H1 (cell line): ENCODE data around the gene CCDC197. TPM values are rescaled to one million over a fixed set of nuclear protein-coding genes. Genes with fewer than 3 reads are reported as not detected.

Experiments
- CEBPB ChIP-seq: IDR thresholded peaks from 2 replicates; pipeline ENCODE4 v1.6.1; 2012; ENCODE audit warnings: low read depth, low read length
- CHD1 ChIP-seq: IDR thresholded peaks from 2 replicates; pipeline ENCODE4 v1.6.1; 2012; ENCODE audit warnings: low read depth, low read length, improper control_type of control experiment
- CHD2 ChIP-seq: IDR thresholded peaks from 2 replicates; pipeline ENCODE4 v1.6.1; 2012; ENCODE audit warnings: low read length, improper control_type of control experiment
- EP300 ChIP-seq, 2 experiments: IDR thresholded peaks; 1 replicate in 1 of 2; 2 replicates in 1 of 2; pipeline ENCODE4 v1.6.1; 2011 to 2012; ENCODE audit warnings: low read depth in 2 of 2, low read length in 2 of 2, mild to moderate bottlenecking in 2 of 2, borderline replicate concordance in 1 of 2, inconsistent platforms in 1 of 2, moderate library complexity in 1 of 2
- GABPA ChIP-seq: IDR thresholded peaks from 2 replicates; pipeline ENCODE4 v1.6.1; 2011; ENCODE audit warnings: mild to moderate bottlenecking, low read length, moderate library complexity, borderline replicate concordance; ENCODE audit not compliant: insufficient read depth
- GTF2F1 ChIP-seq: IDR thresholded peaks from 2 replicates; pipeline ENCODE4 v1.6.1; 2012; ENCODE audit warnings: low read depth, low read length, improper control_type of control experiment, borderline replicate concordance
- SIX5 ChIP-seq: IDR thresholded peaks from 2 replicates; pipeline ENCODE4 v1.6.1; 2011; ENCODE audit warnings: mild to moderate bottlenecking, low read depth, low read length
- SP2 ChIP-seq: IDR thresholded peaks from 2 replicates; pipeline ENCODE4 v1.6.1; 2012; ENCODE audit warnings: mild to moderate bottlenecking, low read length, inconsistent platforms
- SP4 ChIP-seq: IDR thresholded peaks from 2 replicates; pipeline ENCODE4 v1.6.1; 2012; ENCODE audit warnings: low read length, inconsistent platforms
- TAF1 ChIP-seq: IDR thresholded peaks from 2 replicates; pipeline ENCODE4 v1.6.1; 2011; ENCODE audit warnings: mild to moderate bottlenecking, low read depth, low read length
- ZNF274 ChIP-seq: IDR thresholded peaks from 2 replicates; pipeline ENCODE4 v1.7.0; 2012; ENCODE audit warnings: low read length, borderline replicate concordance; ENCODE audit errors: extremely low read depth
- polyA plus RNA-seq, 7 experiments: library from polyadenylated mRNA; depleted of rRNA in 3 of 7; stranded (reverse) in 5 of 7; unstranded in 2 of 7; fragments of >200 nt in 5 of 7; fragments of 200-250 nt in 2 of 7; gene quantifications; 1 replicate in 5 of 7; 2 replicates in 1 of 7; 4 replicates in 1 of 7; pipeline versions ENCODE4 v1.2.1 to v1.2.3, GENCODE V29; 2011 to 2013; ENCODE audit warnings: missing spikeins in 2 of 7, mixed read lengths in 2 of 7
- total RNA-seq: library from RNA; stranded (reverse); fragmentation: NEBNext Ultra II Directional; extraction: Animal tissue kit (Norgen Biotek cat#: 25700); gene quantifications from 2 replicates; pipeline ENCODE4 v1.2.1, GENCODE V29; 2021
- TF ChIP-seq, protein P1 (sequence below): fragments of 300-600 bp; sonication (generic); IDR thresholded peaks from 2 replicates; pipeline ENCODE4 v1.7.1; 2012; ENCODE audit warnings: low read length, moderate library complexity, mild to moderate bottlenecking, inconsistent platforms; ENCODE audit not compliant: insufficient replicate concordance

CCDC197 gene
- total and polyA plus RNA-seq, 2 of the 8 experiments (the other 6 are each of a cell fraction or from before 2014, with no cell fraction given): not detected

DNA sequence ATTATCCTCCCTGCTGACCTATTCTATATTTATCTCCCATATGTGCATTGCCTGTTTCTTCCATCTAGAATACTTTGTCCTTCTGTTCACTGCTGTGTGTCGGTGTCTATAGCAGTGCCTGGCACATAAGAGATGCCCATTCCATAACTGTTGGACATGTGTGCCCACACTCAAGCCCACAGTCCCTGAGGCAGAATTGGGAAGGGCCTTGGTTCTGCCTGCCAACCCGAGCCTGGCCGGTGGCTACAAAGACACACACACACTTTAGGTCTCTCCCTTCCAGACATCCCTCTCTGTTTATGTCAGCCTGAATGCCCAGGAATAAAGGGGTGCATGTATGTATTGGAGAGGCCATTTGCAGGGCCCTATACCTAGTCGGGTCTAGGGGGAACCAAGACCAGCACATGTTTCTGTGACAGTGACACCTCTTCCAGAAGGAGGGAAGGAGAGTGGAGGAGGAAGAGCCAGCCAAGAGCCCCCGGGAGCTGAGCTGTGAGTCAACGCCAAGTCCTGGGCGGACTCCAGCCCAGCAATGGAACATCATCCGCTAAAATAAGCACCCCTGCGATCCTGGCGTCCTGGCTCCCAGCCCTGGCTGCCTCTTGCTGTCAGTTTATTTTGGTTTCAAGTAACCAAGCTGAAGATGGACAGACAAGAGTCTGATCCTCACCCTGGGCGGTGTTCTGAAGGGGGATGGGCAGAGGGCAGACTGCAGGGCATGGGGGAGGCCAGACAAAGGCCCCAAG is 16.5 kb upstream of the CCDC197 start (continued):
- TF ChIP-seq, protein P1, sequence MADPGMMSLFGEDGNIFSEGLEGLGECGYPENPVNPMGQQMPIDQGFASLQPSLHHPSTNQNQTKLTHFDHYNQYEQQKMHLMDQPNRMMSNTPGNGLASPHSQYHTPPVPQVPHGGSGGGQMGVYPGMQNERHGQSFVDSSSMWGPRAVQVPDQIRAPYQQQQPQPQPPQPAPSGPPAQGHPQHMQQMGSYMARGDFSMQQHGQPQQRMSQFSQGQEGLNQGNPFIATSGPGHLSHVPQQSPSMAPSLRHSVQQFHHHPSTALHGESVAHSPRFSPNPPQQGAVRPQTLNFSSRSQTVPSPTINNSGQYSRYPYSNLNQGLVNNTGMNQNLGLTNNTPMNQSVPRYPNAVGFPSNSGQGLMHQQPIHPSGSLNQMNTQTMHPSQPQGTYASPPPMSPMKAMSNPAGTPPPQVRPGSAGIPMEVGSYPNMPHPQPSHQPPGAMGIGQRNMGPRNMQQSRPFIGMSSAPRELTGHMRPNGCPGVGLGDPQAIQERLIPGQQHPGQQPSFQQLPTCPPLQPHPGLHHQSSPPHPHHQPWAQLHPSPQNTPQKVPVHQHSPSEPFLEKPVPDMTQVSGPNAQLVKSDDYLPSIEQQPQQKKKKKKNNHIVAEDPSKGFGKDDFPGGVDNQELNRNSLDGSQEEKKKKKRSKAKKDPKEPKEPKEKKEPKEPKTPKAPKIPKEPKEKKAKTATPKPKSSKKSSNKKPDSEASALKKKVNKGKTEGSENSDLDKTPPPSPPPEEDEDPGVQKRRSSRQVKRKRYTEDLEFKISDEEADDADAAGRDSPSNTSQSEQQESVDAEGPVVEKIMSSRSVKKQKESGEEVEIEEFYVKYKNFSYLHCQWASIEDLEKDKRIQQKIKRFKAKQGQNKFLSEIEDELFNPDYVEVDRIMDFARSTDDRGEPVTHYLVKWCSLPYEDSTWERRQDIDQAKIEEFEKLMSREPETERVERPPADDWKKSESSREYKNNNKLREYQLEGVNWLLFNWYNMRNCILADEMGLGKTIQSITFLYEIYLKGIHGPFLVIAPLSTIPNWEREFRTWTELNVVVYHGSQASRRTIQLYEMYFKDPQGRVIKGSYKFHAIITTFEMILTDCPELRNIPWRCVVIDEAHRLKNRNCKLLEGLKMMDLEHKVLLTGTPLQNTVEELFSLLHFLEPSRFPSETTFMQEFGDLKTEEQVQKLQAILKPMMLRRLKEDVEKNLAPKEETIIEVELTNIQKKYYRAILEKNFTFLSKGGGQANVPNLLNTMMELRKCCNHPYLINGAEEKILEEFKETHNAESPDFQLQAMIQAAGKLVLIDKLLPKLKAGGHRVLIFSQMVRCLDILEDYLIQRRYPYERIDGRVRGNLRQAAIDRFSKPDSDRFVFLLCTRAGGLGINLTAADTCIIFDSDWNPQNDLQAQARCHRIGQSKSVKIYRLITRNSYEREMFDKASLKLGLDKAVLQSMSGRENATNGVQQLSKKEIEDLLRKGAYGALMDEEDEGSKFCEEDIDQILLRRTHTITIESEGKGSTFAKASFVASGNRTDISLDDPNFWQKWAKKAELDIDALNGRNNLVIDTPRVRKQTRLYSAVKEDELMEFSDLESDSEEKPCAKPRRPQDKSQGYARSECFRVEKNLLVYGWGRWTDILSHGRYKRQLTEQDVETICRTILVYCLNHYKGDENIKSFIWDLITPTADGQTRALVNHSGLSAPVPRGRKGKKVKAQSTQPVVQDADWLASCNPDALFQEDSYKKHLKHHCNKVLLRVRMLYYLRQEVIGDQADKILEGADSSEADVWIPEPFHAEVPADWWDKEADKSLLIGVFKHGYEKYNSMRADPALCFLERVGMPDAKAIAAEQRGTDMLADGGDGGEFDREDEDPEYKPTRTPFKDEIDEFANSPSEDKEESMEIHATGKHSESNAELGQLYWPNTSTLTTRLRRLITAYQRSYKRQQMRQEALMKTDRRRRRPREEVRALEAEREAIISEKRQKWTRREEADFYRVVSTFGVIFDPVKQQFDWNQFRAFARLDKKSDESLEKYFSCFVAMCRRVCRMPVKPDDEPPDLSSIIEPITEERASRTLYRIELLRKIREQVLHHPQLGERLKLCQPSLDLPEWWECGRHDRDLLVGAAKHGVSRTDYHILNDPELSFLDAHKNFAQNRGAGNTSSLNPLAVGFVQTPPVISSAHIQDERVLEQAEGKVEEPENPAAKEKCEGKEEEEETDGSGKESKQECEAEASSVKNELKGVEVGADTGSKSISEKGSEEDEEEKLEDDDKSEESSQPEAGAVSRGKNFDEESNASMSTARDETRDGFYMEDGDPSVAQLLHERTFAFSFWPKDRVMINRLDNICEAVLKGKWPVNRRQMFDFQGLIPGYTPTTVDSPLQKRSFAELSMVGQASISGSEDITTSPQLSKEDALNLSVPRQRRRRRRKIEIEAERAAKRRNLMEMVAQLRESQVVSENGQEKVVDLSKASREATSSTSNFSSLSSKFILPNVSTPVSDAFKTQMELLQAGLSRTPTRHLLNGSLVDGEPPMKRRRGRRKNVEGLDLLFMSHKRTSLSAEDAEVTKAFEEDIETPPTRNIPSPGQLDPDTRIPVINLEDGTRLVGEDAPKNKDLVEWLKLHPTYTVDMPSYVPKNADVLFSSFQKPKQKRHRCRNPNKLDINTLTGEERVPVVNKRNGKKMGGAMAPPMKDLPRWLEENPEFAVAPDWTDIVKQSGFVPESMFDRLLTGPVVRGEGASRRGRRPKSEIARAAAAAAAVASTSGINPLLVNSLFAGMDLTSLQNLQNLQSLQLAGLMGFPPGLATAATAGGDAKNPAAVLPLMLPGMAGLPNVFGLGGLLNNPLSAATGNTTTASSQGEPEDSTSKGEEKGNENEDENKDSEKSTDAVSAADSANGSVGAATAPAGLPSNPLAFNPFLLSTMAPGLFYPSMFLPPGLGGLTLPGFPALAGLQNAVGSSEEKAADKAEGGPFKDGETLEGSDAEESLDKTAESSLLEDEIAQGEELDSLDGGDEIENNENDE: no peak
- TF ChIP-seq CEBPB (no peak), CHD2 (no peak), TAF1 (no peak), GABPA (no peak), ZNF274 (no peak), SP2 (no peak), GTF2F1 (no peak), SIX5 (no peak), EP300 (IDR thresholded peaks at IDR 0.05; ENCODE audit: borderline replicate concordance in 1 of 2, low read depth in 2 of 2, low read length in 2 of 2) (no peak), CHD1 (no peak), SP4 (no peak)
